ENCODE results near the gene PRDX5.

- TF ChIP-seq CTCF (IDR thresholded peaks at IDR 0.05) = no peak
- no peak for TF ChIP-seq ZFX (IDR thresholded peaks at IDR 0.05; ENCODE audit: borderline replicate concordance)
Measured at GRCh38 chr11:64304032-64304315, 13.9 kb upstream of the PRDX5 start.

Data from 22Rv1 (cell line).